ENCODE results near the gene CD24.

CD24 gene

DNA sequence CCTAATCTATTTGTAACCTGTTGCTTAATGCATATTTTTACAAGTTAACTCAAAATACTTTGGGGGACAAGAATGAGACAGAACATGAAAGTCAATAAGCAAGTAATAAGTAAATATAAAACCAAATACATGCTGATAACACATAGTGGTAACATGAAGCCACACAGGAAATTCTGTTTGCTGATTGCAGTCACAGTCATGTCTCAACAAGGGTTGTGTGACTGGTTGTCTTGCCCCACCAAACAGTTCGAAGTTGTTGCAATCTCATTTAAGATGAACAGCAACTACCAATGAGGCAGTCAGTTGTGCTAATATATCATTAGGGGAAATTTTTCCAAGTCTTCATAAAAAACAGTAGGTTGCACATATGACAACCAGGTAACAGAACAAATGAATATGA lies 14.5 kb downstream of the CD24 start:
- no peak overlapping the region for H3K27ac ChIP-seq
- no peak for TF ChIP-seq CTCF (conservative IDR thresholded peaks at IDR 0.05)

DNA sequence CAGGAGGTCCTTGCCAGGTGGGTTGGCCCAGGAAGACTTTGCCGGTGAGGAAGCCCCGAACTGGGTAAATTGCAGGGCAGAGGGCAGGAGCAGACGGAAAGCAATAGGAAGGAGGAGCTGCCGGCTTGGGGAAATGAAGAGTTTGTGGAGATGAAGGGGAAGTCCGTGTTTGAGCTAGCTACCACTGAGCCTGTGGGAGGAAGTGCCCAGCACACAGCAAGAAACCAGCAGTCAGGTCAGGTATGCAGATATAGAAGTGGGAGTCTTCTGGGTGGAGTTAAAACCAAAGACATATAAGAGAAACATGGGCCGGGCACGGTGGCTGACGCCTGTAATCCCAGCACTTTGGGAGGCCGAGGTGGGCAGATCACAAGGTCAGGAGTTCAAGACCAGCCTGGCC lies 34.7 kb downstream of the CD24 start:
- no peak overlapping the region for H3K27ac ChIP-seq
- TF ChIP-seq CTCF (conservative IDR thresholded peaks at IDR 0.05) = no peak

- no peak overlapping the region for H3K27ac ChIP-seq
- TF ChIP-seq CTCF (conservative IDR thresholded peaks at IDR 0.05) = no peak
Measured at GRCh38 chr6:106939208-106939607, 35.3 kb downstream of the CD24 start.

DNA sequence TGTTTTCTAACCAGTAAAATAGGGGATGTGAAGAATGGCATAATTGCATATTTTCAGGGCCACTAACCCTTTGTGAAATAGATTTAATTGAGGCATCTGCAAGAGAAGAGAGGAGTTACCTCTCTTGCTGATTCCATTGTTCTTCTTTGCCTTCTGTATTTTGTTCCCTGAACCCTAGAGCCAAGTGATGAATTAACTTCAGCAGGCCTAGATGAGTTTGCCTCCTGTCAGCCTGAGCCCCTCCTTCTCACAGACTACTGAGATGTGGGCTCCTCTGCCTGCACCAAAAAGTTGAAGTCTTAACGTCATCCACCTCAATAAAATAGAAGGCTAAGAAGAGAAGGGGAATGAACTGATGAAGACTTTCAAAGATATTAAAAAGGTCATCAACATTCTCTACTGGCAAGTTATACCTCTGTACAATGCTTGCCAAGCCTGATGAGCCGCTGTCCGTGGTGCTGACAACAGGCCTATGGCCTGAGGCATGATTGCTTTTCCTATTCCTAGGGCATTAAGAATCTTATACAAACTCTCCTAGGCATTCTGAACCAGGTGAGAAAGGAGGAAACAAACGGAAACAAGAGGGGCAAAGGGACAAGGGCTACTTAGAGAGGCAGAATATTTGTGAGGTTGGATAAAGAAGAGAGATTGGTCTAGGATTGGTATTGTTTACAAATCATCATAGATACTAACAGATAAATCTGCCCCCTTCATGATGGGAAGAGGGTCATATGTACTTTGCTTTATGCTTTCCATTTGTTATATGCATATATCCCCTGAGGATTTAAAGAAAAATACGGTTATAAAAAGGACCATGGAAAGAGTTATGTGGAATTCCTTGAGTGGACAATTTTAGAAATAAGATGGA lies 46.8 kb downstream of the CD24 start:
- no peak overlapping the region for H3K27ac ChIP-seq
- TF ChIP-seq CTCF (conservative IDR thresholded peaks at IDR 0.05) = no peak

DNA sequence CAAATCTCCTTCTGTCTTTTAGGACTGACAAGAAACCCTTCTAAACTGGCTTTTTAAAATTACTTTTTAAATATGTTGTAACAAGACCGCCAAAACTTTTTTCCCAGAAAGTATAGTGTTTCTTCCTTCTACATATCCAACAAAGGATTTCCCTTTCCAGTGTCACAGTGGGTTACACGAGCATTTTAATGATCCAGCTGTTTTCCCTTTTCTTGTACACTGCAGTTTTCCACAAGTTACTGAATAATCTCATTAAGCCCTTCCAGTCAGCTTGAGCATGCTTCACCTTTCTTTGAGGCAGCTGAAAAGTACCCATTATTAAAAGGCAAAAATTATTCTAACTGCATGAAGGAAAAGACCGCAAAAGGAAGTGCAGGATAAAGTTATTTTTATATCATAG lies 48.6 kb downstream of the CD24 start:
- peak overlapping the region; percentile 82 for H3K27ac ChIP-seq
- no peak for TF ChIP-seq CTCF (conservative IDR thresholded peaks at IDR 0.05)

DNA sequence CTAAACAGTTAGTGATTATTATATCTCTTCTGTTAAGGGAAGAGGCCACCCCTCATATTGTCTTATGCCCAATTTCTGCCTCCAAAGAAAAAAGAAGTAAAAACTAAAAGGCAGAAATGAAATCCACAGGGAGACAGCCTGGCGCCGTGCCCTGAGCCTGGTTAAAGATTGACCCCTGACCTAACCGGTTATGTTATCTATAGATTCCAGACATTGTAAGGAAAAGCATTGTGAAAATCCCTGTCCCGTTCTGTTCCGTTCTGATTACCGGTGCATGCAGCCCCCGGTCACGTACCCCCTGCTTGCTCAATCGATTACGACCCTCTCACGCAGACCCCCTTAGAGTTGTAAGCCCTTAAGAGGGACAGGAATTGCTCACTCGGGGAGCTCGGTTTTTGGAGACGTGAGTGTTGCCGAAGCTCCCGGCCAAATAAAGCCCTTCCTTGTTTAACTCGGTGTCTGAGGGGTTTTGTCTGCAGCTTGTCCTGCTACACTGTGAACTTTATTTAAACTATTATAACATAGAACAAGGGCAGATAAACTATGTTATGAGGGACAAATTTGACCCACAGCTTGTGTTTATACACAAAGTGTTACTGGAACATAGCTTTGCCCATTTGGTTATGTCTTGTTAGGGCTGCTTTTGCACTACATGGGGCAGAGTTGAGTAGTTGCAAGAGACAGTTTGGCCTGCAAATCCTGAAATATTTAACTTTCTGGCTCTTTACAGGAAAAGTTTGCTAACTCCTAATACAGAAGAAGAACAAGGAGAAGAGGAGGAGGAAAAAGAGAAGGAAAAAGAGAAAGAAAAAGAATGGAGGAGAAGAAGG lies 49.6 kb downstream of the CD24 start:
- no peak for TF ChIP-seq CTCF (conservative IDR thresholded peaks at IDR 0.05)
- H3K27ac ChIP-seq = peak overlapping the region; percentile 82

DNA sequence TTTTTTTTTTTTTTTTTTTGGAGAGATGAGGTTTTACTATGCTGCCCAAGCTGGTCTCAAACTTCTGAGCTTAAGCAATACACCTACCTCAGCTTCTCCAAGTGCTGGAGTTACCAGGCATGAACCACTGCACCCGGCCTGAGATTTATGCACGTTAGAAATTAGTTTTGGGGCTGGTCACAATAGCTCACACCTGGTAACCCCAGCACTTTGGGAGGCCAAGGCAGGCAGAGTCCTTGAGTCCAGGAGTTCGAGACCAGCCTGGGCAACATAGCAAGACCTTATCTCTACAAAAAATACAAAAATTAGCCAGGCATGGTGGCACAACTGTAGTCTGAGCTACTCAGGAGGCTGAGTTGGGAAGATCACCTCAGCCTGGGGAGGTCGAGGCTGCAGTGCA lies 51.9 kb downstream of the CD24 start:
- no peak for TF ChIP-seq CTCF (conservative IDR thresholded peaks at IDR 0.05)
- no peak overlapping the region for H3K27ac ChIP-seq
